ENCODE data around the gene ASB3. TPM values are rescaled to one million over a fixed set of nuclear protein-coding genes. Genes with fewer than 3 reads are reported as not detected.

ASB3 gene
- total RNA-seq, 4 donors from 2014 or later, result 24.2 to 32.2 (median 30.2) TPM

- intact Hi-C loops (cut with DNase I), result no loop called here
- WGBS, 2 donors, result 60 to 69% methylated on average over 7 of the region's 7 CpGs
- H3K4me1 ChIP-seq, result peaks cover 9 to 10% of the 10 kb centered on the region in 2 donors
- no peaks in the 10 kb centered on the region for H3K9me3 ChIP-seq
- no peak overlapping the region for H3K4me3 ChIP-seq (replicated peaks in 1 of 3)
- no peak overlapping the region for H3K27ac ChIP-seq
- no peaks in the 10 kb centered on the region for H3K27me3 ChIP-seq
- no peaks in the 10 kb centered on the region for H3K36me3 ChIP-seq
- TF ChIP-seq CTCF (IDR thresholded peaks at IDR 0.05), result no peak
- no peak for TF ChIP-seq POLR2A (IDR thresholded peaks at IDR 0.05)
- DNase-seq, result peak in 1 of 2 donors; percentile 7
Measured at GRCh38 chr2:53641290-53641689, 145.5 kb downstream of the ASB3 start.

- TF ChIP-seq POLR2A (IDR thresholded peaks at IDR 0.05) (no peak), CTCF (IDR thresholded peaks at IDR 0.05) (no peak)
- intact Hi-C loops (cut with DNase I), result no loop called here
- Histone ChIP-seq H3K4me3 (replicated peaks in 1 of 3) (no peak overlapping the region), H3K4me1 (peaks cover 9 to 10% of the 10 kb centered on the region in 2 donors), H3K27me3 (no peaks in the 10 kb centered on the region), H3K9me3 (no peaks in the 10 kb centered on the region), H3K27ac (no peak overlapping the region), H3K36me3 (no peaks in the 10 kb centered on the region)
- DNase-seq, result no peak
- 94 to 95% methylated on average over 3 of the region's 3 CpGs for WGBS, 2 donors
Measured at GRCh38 chr2:53640466-53640865, 146.3 kb downstream of the ASB3 start.

- 81 to 87% methylated on average over 6 of the region's 6 CpGs for WGBS, 2 donors
- intact Hi-C loops (cut with DNase I), result no loop called here
- no peak for DNase-seq
Measured at GRCh38 chr2:53636596-53636995, 150.2 kb downstream of the ASB3 start.

GRCh38 chr2:53636109-53636508 lies 150.6 kb downstream of the ASB3 start:
- WGBS, 2 donors, result 89 to 90% methylated on average over 4 of the region's 4 CpGs
- Histone ChIP-seq H3K4me3 (replicated peaks in 1 of 3) (no peak overlapping the region), H3K9me3 (no peaks in the 10 kb centered on the region), H3K27me3 (no peaks in the 10 kb centered on the region), H3K36me3 (no peaks in the 10 kb centered on the region), H3K27ac (no peak overlapping the region), H3K4me1 (peaks cover 0 to 2% of the 10 kb centered on the region in 2 donors)
- DNase-seq, result no peak
- TF ChIP-seq CTCF (IDR thresholded peaks at IDR 0.05) (no peak), POLR2A (IDR thresholded peaks at IDR 0.05) (no peak)
- intact Hi-C loops (cut with DNase I), result no loop called here

More at GRCh38 chr2:53636596-53636995, 150.2 kb downstream of the ASB3 start:
- H3K27me3 ChIP-seq, result no peaks in the 10 kb centered on the region
- no peak overlapping the region for H3K27ac ChIP-seq
- TF ChIP-seq CTCF (IDR thresholded peaks at IDR 0.05), result no peak
- TF ChIP-seq POLR2A (IDR thresholded peaks at IDR 0.05), result no peak
- no peaks in the 10 kb centered on the region for H3K9me3 ChIP-seq
- peaks cover 1 to 7% of the 10 kb centered on the region in 2 donors for H3K4me1 ChIP-seq
- no peaks in the 10 kb centered on the region for H3K36me3 ChIP-seq
- no peak overlapping the region for H3K4me3 ChIP-seq (replicated peaks in 1 of 3)

GRCh38 chr2:53635694-53636093 lies 151.1 kb downstream of the ASB3 start:
- WGBS, 2 donors, result 86 to 88% methylated on average over 3 of the region's 3 CpGs
- no peak for DNase-seq
- H3K27me3 ChIP-seq, result no peaks in the 10 kb centered on the region
- H3K27ac ChIP-seq, result no peak overlapping the region
- intact Hi-C loops (cut with DNase I), result no loop called here
- H3K9me3 ChIP-seq, result no peaks in the 10 kb centered on the region
- H3K4me3 ChIP-seq (replicated peaks in 1 of 3), result no peak overlapping the region
- TF ChIP-seq POLR2A (IDR thresholded peaks at IDR 0.05), result no peak
- no peaks in the 10 kb centered on the region for H3K36me3 ChIP-seq
- no peaks in the 10 kb centered on the region for H3K4me1 ChIP-seq

GRCh38 chr2:53633441-53633840 lies 153.3 kb downstream of the ASB3 start:
- Histone ChIP-seq H3K27ac (no peak overlapping the region), H3K36me3 (no peaks in the 10 kb centered on the region), H3K27me3 (no peaks in the 10 kb centered on the region), H3K4me3 (replicated peaks in 1 of 3) (no peak overlapping the region), H3K9me3 (no peaks in the 10 kb centered on the region), H3K4me1 (no peaks in the 10 kb centered on the region)
- no peak for TF ChIP-seq CTCF (IDR thresholded peaks at IDR 0.05)
- no peak for TF ChIP-seq POLR2A (IDR thresholded peaks at IDR 0.05)
- WGBS, 2 donors, result 83 to 95% methylated on average over 1 of the region's 1 CpG
- intact Hi-C loops (cut with DNase I), result no loop called here
- no peak for DNase-seq

All from thyroid gland (tissue), 4 donors.